ENCODE results near the gene TMPRSS4. TPM values are rescaled to one million over a fixed set of nuclear protein-coding genes. Genes with fewer than 3 reads are reported as not detected.

The TMPRSS4 gene
- total and polyA plus RNA-seq, 2 of the 13 experiments (the other 11 are each of a cell fraction or from before 2014, with no cell fraction given) = 0.32 TPM; not detected in 1

GRCh38 chr11:118064956-118065355, 11.9 kb upstream of the TMPRSS4 start:
- DNase-seq (ENCODE audit: low spot score) = no peak
- POLR2A ChIA-PET = no interaction called here
- WGBS (ENCODE audit: low lambda C conversion rate) = 63% methylated on average over 9 of the region's 9 CpGs
- H3K4me1 ChIP-seq (ENCODE audit: insufficient read depth, low read length) = no peaks in the 10 kb centered on the region
- in situ Hi-C loops (cut with HindIII; ENCODE audit: extremely low pct_ligation_motif_present, low pct_unique_long_range_greater_than_20kb) (no loop called here), intact Hi-C loops (cut with micrococcal nuclease; ENCODE audit: unreplicated experiment) (no loop called here)
- no peak overlapping the region for H3K27ac ChIP-seq (ENCODE audit: extremely low read length, insufficient read depth, low read length)
- peaks cover 2 to 28% of the 10 kb centered on the region in 2 experiments; a peak in 4 of 5 replicates for H3K27me3 ChIP-seq (ENCODE audit: control insufficient read depth in 1 of 2, insufficient read depth in 2 of 2, low read length in 2 of 2)
- H3K36me3 ChIP-seq (replicated peaks in 1 of 2; ENCODE audit: control insufficient read depth in 1 of 2, insufficient read depth in 2 of 2, low read length in 2 of 2) = no peaks in the 10 kb centered on the region
- H3K4me3 ChIP-seq (replicated peaks in 1 of 3; ENCODE audit: insufficient read depth in 1 of 3, low read depth in 2 of 3, low read length in 3 of 3) = no peak overlapping the region
- no peak for ATAC-seq
- no peak overlapping the region for H3K9ac ChIP-seq (ENCODE audit: insufficient read depth, low read depth, low read length)
- H3K79me2 ChIP-seq (ENCODE audit: insufficient read depth, low read length) = no peaks in the 10 kb centered on the region
- no peaks in the 10 kb centered on the region for H4K20me1 ChIP-seq (ENCODE audit: insufficient read depth, low read length)
- H3K9me3 ChIP-seq (ENCODE audit: low read length) = no peaks in the 10 kb centered on the region
- H2AFZ ChIP-seq (ENCODE audit: low read length) = no peak overlapping the region
- FAIRE-seq = no peak
- CTCF ChIA-PET (ENCODE audit: low intra/inter-chr PET ratio, low total read pairs) = no interaction called here
- no TSS peak for BruUV-seq (replicated peaks)
- no peak for TF ChIP-seq THYN1 (CRISPR knock-in tag; IDR thresholded peaks at IDR 0.05; ENCODE audit: borderline replicate concordance, low read depth)
- no peak for TF ChIP-seq CEBPB (IDR thresholded peaks at IDR 0.05; ENCODE audit: borderline replicate concordance, low read depth, low read length)
- no peak for TF ChIP-seq ZNF280D (CRISPR knock-in tag; IDR thresholded peaks at IDR 0.05)
- H3K4me2 ChIP-seq (ENCODE audit: low read depth, low read length) = no peak overlapping the region

- no peak overlapping the region for H2AFZ ChIP-seq (ENCODE audit: low read length)
- intact Hi-C loops (cut with micrococcal nuclease; ENCODE audit: unreplicated experiment) (no loop called here), in situ Hi-C loops (cut with HindIII; ENCODE audit: extremely low pct_ligation_motif_present, low pct_unique_long_range_greater_than_20kb) (no loop called here)
- DNase-seq (ENCODE audit: low spot score) (no peak), ATAC-seq (no peak), FAIRE-seq (no peak)
- no peaks in the 10 kb centered on the region for H3K9me3 ChIP-seq (ENCODE audit: low read length)
- TF ChIP-seq NFE2L2 (IDR thresholded peaks at IDR 0.05; ENCODE audit: low read length) (no peak), AKNA (CRISPR knock-in tag; IDR thresholded peaks at IDR 0.05; ENCODE audit: borderline replicate concordance) (no peak), FIP1L1 (IDR thresholded peaks at IDR 0.05; ENCODE audit: borderline replicate concordance, insufficient read depth, low read depth, low read length) (no peak), ZSCAN22 (CRISPR knock-in tag; IDR thresholded peaks at IDR 0.05) (no peak), ATF1 (CRISPR knock-in tag; IDR thresholded peaks at IDR 0.05) (no peak), ZNF33B (CRISPR knock-in tag; IDR thresholded peaks at IDR 0.05) (no peak), ZNF263 (CRISPR knock-in tag; IDR thresholded peaks at IDR 0.05) (no peak), HIVEP1 (CRISPR knock-in tag; IDR thresholded peaks at IDR 0.05) (no peak)
- no peaks in the 10 kb centered on the region for H3K79me2 ChIP-seq (ENCODE audit: insufficient read depth, low read length)
- ChIA-PET CTCF (ENCODE audit: low intra/inter-chr PET ratio, low total read pairs) (no interaction called here), POLR2A (no interaction called here)
- H3K4me2 ChIP-seq (ENCODE audit: low read depth, low read length) = no peak overlapping the region
- H3K4me3 ChIP-seq (replicated peaks in 1 of 3; ENCODE audit: insufficient read depth in 1 of 3, low read depth in 2 of 3, low read length in 3 of 3) = no peak overlapping the region
- peaks cover 2 to 25% of the 10 kb centered on the region in 2 experiments; a peak in 2 of 5 replicates for H3K27me3 ChIP-seq (ENCODE audit: control insufficient read depth in 1 of 2, insufficient read depth in 2 of 2, low read length in 2 of 2)
- H3K36me3 ChIP-seq (replicated peaks in 1 of 2; ENCODE audit: control insufficient read depth in 1 of 2, insufficient read depth in 2 of 2, low read length in 2 of 2) = no peaks in the 10 kb centered on the region
- no peak overlapping the region for H3K27ac ChIP-seq (ENCODE audit: extremely low read length, insufficient read depth, low read length)
- H3K9ac ChIP-seq (ENCODE audit: insufficient read depth, low read depth, low read length) = no peak overlapping the region
- BruUV-seq (replicated peaks) = no TSS peak
- 58% methylated on average over 3 of the region's 3 CpGs for WGBS (ENCODE audit: low lambda C conversion rate)
- H4K20me1 ChIP-seq (ENCODE audit: insufficient read depth, low read length) = no peaks in the 10 kb centered on the region
- no peaks in the 10 kb centered on the region for H3K4me1 ChIP-seq (ENCODE audit: insufficient read depth, low read length)
Measured at GRCh38 chr11:118065384-118065783, 11.5 kb upstream of the TMPRSS4 start.

Data from HepG2 (cell line).